Fibroblast of gingiva (primary cell): ENCODE data around the gene ZFPL1.
"Not testable (repeated sequence)": the region's sequence is repeated elsewhere in the genome, so short reads cannot be mapped to it uniquely, and the experiment has no call there.

Experiments
- DNase-seq: peaks from one replicate; pipeline ENCODE4 v3.0.0-alpha.2; 2011; ENCODE audit warnings: low read depth

Gene ZFPL1

GRCh38 chr11:65115361-65116082 is 31.5 kb downstream of the ZFPL1 start:
- DNase-seq: no peak

DNA sequence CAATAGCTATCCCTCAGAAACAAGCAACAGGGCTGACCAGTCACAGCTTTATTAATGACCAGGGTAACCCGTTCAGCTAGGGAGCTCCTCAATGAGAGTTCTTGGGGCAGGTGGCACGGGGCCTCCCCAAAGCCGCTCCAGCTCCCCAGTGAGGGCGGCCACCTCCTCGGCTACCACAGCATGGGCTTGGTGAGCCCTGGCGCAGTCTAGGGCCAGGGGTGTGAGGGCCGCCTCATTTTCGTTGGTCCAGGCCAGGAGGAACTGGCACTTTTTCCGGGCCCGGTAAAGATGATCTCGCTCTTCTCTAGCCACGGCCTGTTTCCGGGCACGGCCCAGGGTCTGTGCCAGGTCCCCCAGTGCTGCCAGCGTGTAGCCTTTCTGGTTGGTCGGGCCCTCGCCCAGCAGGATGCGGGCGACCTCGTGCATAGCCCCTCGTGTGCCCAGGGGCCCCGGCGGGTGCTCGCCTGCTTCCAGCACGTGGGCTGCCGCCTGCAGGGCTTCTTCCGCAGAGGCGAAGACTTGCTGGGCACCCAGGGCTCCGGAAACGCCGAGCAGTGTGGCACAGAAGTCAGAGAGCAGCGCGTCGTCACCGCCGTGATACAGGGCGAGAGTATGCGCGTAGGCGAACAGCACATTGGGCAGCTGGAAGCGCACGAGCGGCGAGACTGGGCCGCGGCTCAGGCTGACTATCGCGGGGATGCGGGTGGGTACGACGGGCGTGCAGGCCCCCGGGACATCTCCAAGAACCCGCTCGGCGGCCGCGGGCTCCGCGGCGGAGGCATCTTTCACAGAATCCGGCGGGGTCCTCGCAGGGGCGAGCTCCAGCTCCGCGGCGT is 32.6 kb downstream of the ZFPL1 start:
- DNase-seq: peak; percentile 40

DNA sequence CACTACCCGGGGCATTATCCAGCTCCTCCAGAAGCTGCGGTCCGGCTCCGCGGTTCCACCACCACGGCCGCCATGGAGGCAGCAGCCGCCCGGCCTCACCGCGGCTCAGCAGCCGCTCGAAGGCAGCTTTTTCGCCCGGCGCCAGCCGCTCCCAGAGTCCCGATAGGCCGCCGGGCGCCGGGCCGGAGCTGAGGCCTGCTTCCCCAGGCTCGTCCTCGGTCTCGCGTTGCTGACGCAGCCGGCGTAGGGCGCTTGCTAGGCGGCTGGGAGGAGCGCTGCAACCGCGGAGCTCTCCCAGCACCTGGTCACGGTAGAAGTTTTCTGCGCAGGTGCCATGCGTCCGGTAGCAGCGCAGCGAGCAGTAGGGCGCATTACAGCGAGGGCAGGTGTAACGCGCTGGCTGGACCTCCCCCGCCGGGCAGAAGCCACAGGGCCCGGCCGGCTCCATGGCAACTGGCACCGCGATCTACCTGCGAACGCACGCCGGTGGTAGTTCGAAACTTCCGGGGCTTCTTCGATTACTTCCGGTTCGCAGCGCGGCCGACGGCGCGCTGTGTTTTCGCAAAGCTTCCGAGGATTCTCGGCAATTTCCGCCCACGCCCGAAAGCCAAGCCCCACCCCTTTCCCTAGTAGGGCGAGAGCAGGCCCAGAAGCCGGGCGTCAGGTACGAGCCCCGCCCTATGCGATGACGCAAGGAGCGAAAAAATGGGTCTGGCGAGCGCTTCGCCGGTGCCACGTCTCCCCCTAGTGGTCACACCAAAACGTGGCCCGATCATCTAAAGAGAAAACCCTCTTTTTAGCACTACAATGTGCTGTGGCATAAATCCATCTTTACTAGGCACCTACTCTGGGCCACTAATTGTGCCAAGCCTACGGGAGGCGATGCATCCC is 33.4 kb downstream of the ZFPL1 start, which contains the start of gene ZNHIT2:
Gene ZNHIT2 (minus strand): TSS at position 496 of the 891 bp plus-strand sequence. CDS start 48 bp downstream, at position 448.
- DNase-seq: peak; percentile 97

- DNase-seq: no peak
These were observed 34.2 kb downstream of the ZFPL1 start for GRCh38 chr11:65118097-65118837.

GRCh38 chr11:65118891-65119669 is 35.1 kb downstream of the ZFPL1 start:
- DNase-seq: not testable (repeated sequence)

GRCh38 chr11:65119670-65119995 is 35.6 kb downstream of the ZFPL1 start:
- no peak for DNase-seq

GRCh38 chr11:65120831-65121230 is 36.8 kb downstream of the ZFPL1 start:
- DNase-seq: no peak

GRCh38 chr11:65121447-65121864 is 37.4 kb downstream of the ZFPL1 start:
- no peak for DNase-seq

GRCh38 chr11:65121865-65122696 is 38.1 kb downstream of the ZFPL1 start, which contains the start of the genes FAU and MRPL49:
FAU (minus strand) TSS chr11:65122134; CDS start chr11:65121813, 321 bp downstream.
MRPL49 (plus strand) TSS chr11:65122321; CDS start chr11:65122347, 26 bp downstream.
- DNase-seq: peak; percentile 93

GRCh38 chr11:65124480-65125196 is 40.6 kb downstream of the ZFPL1 start:
- no peak for DNase-seq

DNA sequence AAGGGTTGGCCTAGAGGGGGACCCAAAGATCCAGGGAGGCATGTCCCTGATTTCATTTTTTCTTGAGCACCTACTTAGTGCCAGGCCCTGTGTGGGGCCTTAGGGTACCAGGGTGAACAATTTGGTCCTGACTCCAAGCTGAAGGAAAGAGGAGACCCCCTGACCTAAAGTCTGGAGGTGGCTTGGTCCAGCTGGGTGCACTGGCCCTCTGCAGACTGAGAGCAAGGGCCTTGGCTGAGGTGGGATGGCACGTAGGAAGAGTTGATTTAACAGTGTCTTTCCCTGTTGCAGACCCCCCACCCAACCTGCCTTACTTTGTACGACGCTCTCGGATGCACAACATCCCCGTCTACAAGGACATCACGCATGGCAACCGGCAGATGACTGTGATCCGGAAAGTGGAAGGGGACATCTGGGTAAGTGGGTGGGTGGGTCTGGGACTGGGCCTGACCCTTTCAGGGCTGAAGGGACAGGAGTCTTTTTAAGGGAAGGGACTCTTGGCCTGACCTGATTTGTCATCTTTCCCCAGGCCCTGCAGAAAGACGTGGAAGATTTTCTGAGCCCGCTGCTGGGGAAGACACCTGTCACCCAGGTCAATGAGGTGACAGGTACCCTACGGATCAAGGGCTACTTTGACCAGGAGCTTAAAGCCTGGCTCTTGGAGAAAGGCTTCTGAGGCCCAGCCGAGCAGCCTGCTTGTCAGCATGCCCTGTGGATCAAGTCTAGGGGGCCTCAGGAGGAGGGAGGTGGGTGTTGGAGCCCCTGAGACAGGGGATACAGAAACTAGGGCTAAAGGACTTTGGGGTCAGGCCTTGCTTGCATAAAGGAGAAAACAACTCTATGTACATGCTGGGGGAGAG is 41.4 kb downstream of the ZFPL1 start:
- DNase-seq: no peak

- DNase-seq: no peak
These were observed 42.7 kb downstream of the ZFPL1 start for GRCh38 chr11:65126624-65127274.

GRCh38 chr11:65127473-65128181 is 43.6 kb downstream of the ZFPL1 start:
- DNase-seq: no peak

- no peak for DNase-seq
These were observed 44.4 kb downstream of the ZFPL1 start for GRCh38 chr11:65128182-65129145.

- DNase-seq: no peak
These were observed 45.8 kb downstream of the ZFPL1 start for GRCh38 chr11:65129649-65130441.
